ENCODE results near the gene TSPAN5.

GRCh38 chr4:98466868-98467599, 191.4 kb downstream of the TSPAN5 start:
- TF ChIP-seq CEBPB (IDR thresholded peaks at IDR 0.05; ENCODE audit: low read depth, low read length) (no peak), CTCF (conservative IDR thresholded peaks at IDR 0.05; ENCODE audit: low read depth, low read length) (no peak), MXI1 (IDR thresholded peaks at IDR 0.05; ENCODE audit: borderline replicate concordance, low read depth, low read length) (no peak), ELK1 (IDR thresholded peaks at IDR 0.05; ENCODE audit: borderline replicate concordance, low read depth, low read length) (no peak), POLR2A (IDR thresholded peaks at IDR 0.05; ENCODE audit: low read depth, low read length) (no peak), USF2 (IDR thresholded peaks at IDR 0.05; ENCODE audit: low read depth, low read length) (no peak)

All from IMR-90 (cell line).